Astrocyte (in vitro differentiated cells and primary cell): ENCODE measurements around the gene PLA2R1.
"Not testable (repeated sequence)": the region's sequence is repeated elsewhere in the genome, so short reads cannot be mapped to it uniquely, and the experiment has no call there.

ENCODE experiments used
- EZH2 ChIP-seq: IDR thresholded peaks from 2 replicates; pipeline ENCODE4 v1.6.1; 2012; ENCODE audit warnings: mild to moderate bottlenecking, low read length, inconsistent platforms; ENCODE audit not compliant: insufficient read depth
- TF ChIP-seq, protein P1 (sequence below): IDR thresholded peaks from 2 replicates; pipeline ENCODE4 v1.5.1; 2011; ENCODE audit warnings: low read depth, mild to moderate bottlenecking, inconsistent platforms, low read length, moderate library complexity; ENCODE audit not compliant: insufficient read depth

DNA sequence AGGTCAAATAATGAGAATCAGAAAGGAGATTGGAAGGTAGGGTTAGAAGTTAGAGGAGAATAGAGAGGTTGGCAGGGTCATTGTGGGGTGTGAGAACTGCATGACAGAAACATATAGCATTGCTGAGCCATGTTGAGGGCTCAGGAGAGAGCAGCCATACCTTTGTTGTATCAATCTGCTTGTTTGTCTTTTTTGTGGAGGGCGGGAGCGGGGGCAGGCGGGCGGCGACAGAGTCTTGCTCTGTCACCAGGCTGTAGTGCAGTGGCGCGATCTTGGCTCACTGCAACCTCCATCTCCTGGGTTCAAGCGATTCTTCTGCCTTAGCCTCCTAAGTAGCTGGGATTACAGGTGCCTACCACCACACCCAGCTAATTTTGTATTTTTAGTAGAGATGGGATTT is 23.8 kb downstream of the PLA2R1 start:
- TF ChIP-seq, protein P1, sequence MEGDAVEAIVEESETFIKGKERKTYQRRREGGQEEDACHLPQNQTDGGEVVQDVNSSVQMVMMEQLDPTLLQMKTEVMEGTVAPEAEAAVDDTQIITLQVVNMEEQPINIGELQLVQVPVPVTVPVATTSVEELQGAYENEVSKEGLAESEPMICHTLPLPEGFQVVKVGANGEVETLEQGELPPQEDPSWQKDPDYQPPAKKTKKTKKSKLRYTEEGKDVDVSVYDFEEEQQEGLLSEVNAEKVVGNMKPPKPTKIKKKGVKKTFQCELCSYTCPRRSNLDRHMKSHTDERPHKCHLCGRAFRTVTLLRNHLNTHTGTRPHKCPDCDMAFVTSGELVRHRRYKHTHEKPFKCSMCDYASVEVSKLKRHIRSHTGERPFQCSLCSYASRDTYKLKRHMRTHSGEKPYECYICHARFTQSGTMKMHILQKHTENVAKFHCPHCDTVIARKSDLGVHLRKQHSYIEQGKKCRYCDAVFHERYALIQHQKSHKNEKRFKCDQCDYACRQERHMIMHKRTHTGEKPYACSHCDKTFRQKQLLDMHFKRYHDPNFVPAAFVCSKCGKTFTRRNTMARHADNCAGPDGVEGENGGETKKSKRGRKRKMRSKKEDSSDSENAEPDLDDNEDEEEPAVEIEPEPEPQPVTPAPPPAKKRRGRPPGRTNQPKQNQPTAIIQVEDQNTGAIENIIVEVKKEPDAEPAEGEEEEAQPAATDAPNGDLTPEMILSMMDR = not testable (repeated sequence)
- TF ChIP-seq EZH2 = not testable (repeated sequence)
